Left ventricle myocardium inferior (tissue), 1 donor: ENCODE results near the gene FLT3. TPM values are rescaled to one million over a fixed set of nuclear protein-coding genes. Genes with fewer than 3 reads are reported as not detected.
"Not testable (repeated sequence)": the region's sequence is repeated elsewhere in the genome, so short reads cannot be mapped to it uniquely, and the experiment has no call there.

Experiments used
- DNase-seq: peaks from one replicate; pipeline ENCODE4 v3.0.0-alpha.2; 2020
- H3K27ac ChIP-seq: fragments of 200-600 bp; replicated peaks from 2 replicates; pipeline ENCODE4 v1.8.0; 2021
- H3K27me3 ChIP-seq: fragments of 200-600 bp; 2 replicates; pipeline ENCODE4 v1.8.0; 2021; ENCODE audit warnings: low read depth
- H3K36me3 ChIP-seq: fragments of 200-600 bp; 2 replicates; pipeline ENCODE4 v1.8.0; 2021
- H3K4me1 ChIP-seq: fragments of 200-600 bp; 2 replicates; pipeline ENCODE4 v1.8.0; 2021
- H3K4me3 ChIP-seq: fragments of 200-600 bp; 2 replicates; pipeline ENCODE4 v1.8.0; 2021; ENCODE audit warnings: mild to moderate bottlenecking, moderate library complexity
- H3K9me3 ChIP-seq: fragments of 200-600 bp; replicated peaks from 2 replicates; pipeline ENCODE4 v1.8.0; 2021
- CTCF ChIP-seq: fragments of 200-600 bp; IDR thresholded peaks from 2 replicates; pipeline ENCODE4 v1.8.0; 2021; ENCODE audit warnings: antibody characterized with exemption, mild to moderate bottlenecking, borderline replicate concordance
- intact Hi-C: fragments of 100-400 bp; cut with micrococcal nuclease; formaldehyde crosslinking; loops from one replicate; pipeline ENCODE4 v1.11.0; 2022
- total RNA-seq: library from RNA; stranded (reverse); fragmentation: NEBNext Ultra II Directional; extraction: Animal tissue kit (Norgen Biotek cat#: 25700); gene quantifications from one replicate; pipeline ENCODE4 v1.2.1, GENCODE V29; 2021
- donor health status: DM: no; HTN: yes; CAD: no; lungs with severe emphysema.

Gene FLT3
- total RNA-seq, 1 donor from 2014 or later = 0.05 TPM

GRCh38 chr13:28117689-28118377, 17.5 kb upstream of the FLT3 start:
- no peaks in the 10 kb centered on the region for H3K36me3 ChIP-seq
- H3K9me3 ChIP-seq = no peaks in the 10 kb centered on the region
- no peak overlapping the region for H3K4me3 ChIP-seq
- no peak overlapping the region for H3K27ac ChIP-seq
- peaks cover 5% of the 10 kb centered on the region for H3K4me1 ChIP-seq
- intact Hi-C loops = no loop called here
- peak; percentile 69 for DNase-seq
- H3K27me3 ChIP-seq = peaks cover 12% of the 10 kb centered on the region
- TF ChIP-seq CTCF = no peak

DNA sequence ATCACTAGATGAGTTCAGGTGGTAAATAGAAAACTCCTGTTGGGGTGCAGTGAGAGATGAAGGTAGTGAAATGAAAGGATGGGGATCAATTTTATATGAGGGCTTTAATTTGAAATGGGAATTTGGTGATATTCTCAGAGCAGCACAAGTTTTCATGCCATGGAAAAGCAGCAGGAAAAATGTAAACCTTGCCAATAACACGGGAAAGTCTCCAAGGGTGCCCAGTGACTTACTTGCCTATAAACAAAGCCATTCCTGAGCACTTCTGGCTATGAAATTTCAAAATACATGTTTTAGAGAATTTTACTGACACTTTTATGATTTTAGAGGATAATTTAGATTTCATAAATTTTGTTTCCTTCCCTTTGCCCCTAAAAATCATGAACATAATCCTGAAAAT, 16.4 kb upstream of the FLT3 start:
- intact Hi-C loops = no loop called here
- Histone ChIP-seq H3K9me3 (no peaks in the 10 kb centered on the region), H3K36me3 (no peaks in the 10 kb centered on the region), H3K4me3 (no peak overlapping the region), H3K27ac (no peak overlapping the region), H3K4me1 (peaks cover 5% of the 10 kb centered on the region), H3K27me3 (peaks cover 11% of the 10 kb centered on the region)
- no peak for TF ChIP-seq CTCF
- no peak for DNase-seq

- no peak for TF ChIP-seq CTCF
- H3K4me1 ChIP-seq = no peaks in the 10 kb centered on the region
- intact Hi-C loops = no loop called here
- no peak for DNase-seq
- H3K9me3 ChIP-seq = no peaks in the 10 kb centered on the region
- H3K27ac ChIP-seq = no peak overlapping the region
- H3K4me3 ChIP-seq = no peak overlapping the region
- no peaks in the 10 kb centered on the region for H3K36me3 ChIP-seq
- peaks cover 12% of the 10 kb centered on the region for H3K27me3 ChIP-seq
Observed at GRCh38 chr13:28110414-28110813, 10.0 kb upstream of the FLT3 start.

DNA sequence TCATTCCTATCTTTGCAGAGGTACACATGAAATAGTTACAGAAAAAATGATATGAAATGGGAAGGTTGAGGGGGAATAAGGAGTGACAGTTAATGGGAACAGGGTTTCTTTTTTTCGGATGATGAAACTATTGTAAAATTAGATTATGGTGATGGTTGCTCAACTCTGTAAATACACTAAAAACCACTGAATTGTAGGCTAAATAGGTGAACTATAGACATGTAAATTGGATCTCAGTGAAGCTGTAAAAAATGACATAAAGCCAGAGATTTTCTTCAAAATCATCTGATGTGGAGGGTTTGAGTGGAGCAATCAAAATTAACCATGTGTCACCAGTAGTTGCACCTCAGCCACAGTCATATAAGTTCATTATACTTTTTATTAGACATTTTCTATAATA, 6.6 kb upstream of the FLT3 start:
- no peaks in the 10 kb centered on the region for H3K4me1 ChIP-seq
- no peak overlapping the region for H3K27ac ChIP-seq
- no peak overlapping the region for H3K4me3 ChIP-seq
- H3K9me3 ChIP-seq = no peaks in the 10 kb centered on the region
- TF ChIP-seq CTCF = no peak
- intact Hi-C loops = no loop called here
- peaks cover 47% of the 10 kb centered on the region for H3K27me3 ChIP-seq
- no peaks in the 10 kb centered on the region for H3K36me3 ChIP-seq
- no peak for DNase-seq

- H3K27ac ChIP-seq, H3K9me3 ChIP-seq, DNase-seq, intact Hi-C loops, H3K4me3 ChIP-seq, H3K36me3 ChIP-seq: not testable (repeated sequence)
- H3K4me1 ChIP-seq = peaks cover 15% of the 10 kb centered on the region
- H3K27me3 ChIP-seq = peaks cover 93% of the 10 kb centered on the region
Observed at GRCh38 chr13:28101886-28102285, 1.5 kb upstream of the FLT3 start.

- no peak overlapping the region for H3K27ac ChIP-seq
- H3K27me3 ChIP-seq = peaks cover 100% of the 10 kb centered on the region
- H3K4me1 ChIP-seq = peaks cover 15% of the 10 kb centered on the region
- H3K9me3 ChIP-seq = no peaks in the 10 kb centered on the region
- H3K36me3 ChIP-seq = no peaks in the 10 kb centered on the region
- peak overlapping the region; percentile 65 for H3K4me3 ChIP-seq
- intact Hi-C loops = no loop called here
- DNase-seq = no peak
- TF ChIP-seq CTCF = no peak
Observed at GRCh38 chr13:28099396-28100149, 803 bp downstream of the FLT3 start.
